ENCODE measurements around the gene GLIPR2. TPM values are rescaled to one million over a fixed set of nuclear protein-coding genes. Genes with fewer than 3 reads are reported as not detected.
"Not testable (repeated sequence)": the region's sequence is repeated elsewhere in the genome, so short reads cannot be mapped to it uniquely, and the experiment has no call there.

The GLIPR2 gene
- 129 TPM for polyA plus RNA-seq (2013, experiment 1 of 2; ENCODE audit: insufficient read length)
- polyA plus RNA-seq (2013, experiment 2 of 2; ENCODE audit: insufficient read length) = 142 TPM

GRCh38 chr9:36136272-36136893, at the start of gene GLIPR2:
TSS of gene GLIPR2 (plus strand) at chr9:36136733. CDS start at chr9:36136779, 46 bp downstream.
- peak; percentile 82 for DNase-seq

GRCh38 chr9:36087054-36087453, 49.5 kb upstream of the GLIPR2 start:
- not testable (repeated sequence) for DNase-seq

GRCh38 chr9:36088020-36088419, 48.5 kb upstream of the GLIPR2 start:
- no peak for DNase-seq

- peak; percentile 88 for DNase-seq
These were observed 45.2 kb upstream of the GLIPR2 start for GRCh38 chr9:36091026-36091953.

- DNase-seq = no peak
These were observed 44.5 kb upstream of the GLIPR2 start for GRCh38 chr9:36092014-36092413.

GRCh38 chr9:36092509-36093215, 43.9 kb upstream of the GLIPR2 start:
- no peak for DNase-seq

- no peak for DNase-seq
These were observed 43.1 kb upstream of the GLIPR2 start for GRCh38 chr9:36093384-36093783.

GRCh38 chr9:36099718-36100117, 36.8 kb upstream of the GLIPR2 start:
- DNase-seq = no peak

GRCh38 chr9:36100532-36100931, 36.0 kb upstream of the GLIPR2 start:
- DNase-seq = peak; percentile 89

- peak; percentile 100 for DNase-seq
These were observed 34.4 kb upstream of the GLIPR2 start for GRCh38 chr9:36101916-36102741.

- DNase-seq = peak; percentile 74
These were observed 33.6 kb upstream of the GLIPR2 start for GRCh38 chr9:36102742-36103495.

GRCh38 chr9:36109071-36109470, 27.5 kb upstream of the GLIPR2 start:
- DNase-seq = no peak

GRCh38 chr9:36110434-36110833, 26.1 kb upstream of the GLIPR2 start:
- no peak for DNase-seq

- no peak for DNase-seq
These were observed 24.0 kb upstream of the GLIPR2 start for GRCh38 chr9:36112516-36112915.

GRCh38 chr9:36113999-36114398, 22.5 kb upstream of the GLIPR2 start:
- DNase-seq = no peak

- DNase-seq = no peak
These were observed 19.9 kb upstream of the GLIPR2 start for GRCh38 chr9:36116593-36116992.

- DNase-seq = no peak
These were observed 18.3 kb upstream of the GLIPR2 start for GRCh38 chr9:36118201-36118600.

- DNase-seq = no peak
These were observed 17.8 kb upstream of the GLIPR2 start for GRCh38 chr9:36118706-36119105.

GRCh38 chr9:36119476-36119875, 17.1 kb upstream of the GLIPR2 start:
- DNase-seq = no peak

GRCh38 chr9:36120705-36121104, 15.8 kb upstream of the GLIPR2 start:
- DNase-seq = no peak

GRCh38 chr9:36121971-36122370, 14.6 kb upstream of the GLIPR2 start:
- no peak for DNase-seq
